ENCODE data around the gene KPNB1. TPM values are rescaled to one million over a fixed set of nuclear protein-coding genes. Genes with fewer than 3 reads are reported as not detected.

The KPNB1 gene
- total and polyA plus RNA-seq, 2 of the 8 experiments (the other 6 are each of a cell fraction or from before 2014, with no cell fraction given): 171 to 625 TPM

DNA sequence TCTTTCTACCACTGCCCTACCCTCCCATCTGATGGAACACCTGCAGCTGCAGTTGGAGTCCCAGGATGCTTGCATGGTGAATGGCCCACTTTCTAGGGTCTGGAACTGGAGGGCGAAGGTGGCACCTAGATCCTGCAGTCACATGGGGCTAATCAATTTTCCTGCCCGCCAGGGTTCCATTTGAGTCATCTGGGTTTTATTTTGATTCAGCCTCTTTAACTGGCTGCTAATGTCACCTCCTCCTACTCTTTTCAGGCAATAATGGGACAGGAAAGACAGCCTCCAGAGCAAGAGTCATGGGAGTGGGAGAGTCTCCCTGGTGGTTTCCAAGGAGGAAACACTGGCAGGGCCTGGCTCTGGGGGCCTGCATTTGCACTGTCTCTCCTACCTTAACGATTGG is 40.4 kb downstream of the KPNB1 start:
- Histone ChIP-seq H3K36me3 (ENCODE audit: control insufficient read depth in 2 of 4, insufficient read depth in 4 of 4, low read length in 3 of 4) (peaks cover 0 to 8% (median 0%) of the 10 kb centered on the region in 4 experiments; a peak in 2 of 8 replicates), H3K23me2 (ENCODE audit: low read depth, low read length) (peaks cover 8% of the 10 kb centered on the region), H3K14ac (ENCODE audit: insufficient read length) (no peak overlapping the region), H3K27ac (ENCODE audit: low read depth, low read length) (no peak overlapping the region), H3K79me1 (ENCODE audit: low read depth, low read length) (no peaks in the 10 kb centered on the region), H2BK12ac (ENCODE audit: low read depth, low read length) (no peak overlapping the region), H3K23ac (ENCODE audit: insufficient read length) (no peak overlapping the region), H3K4ac (replicated peaks; ENCODE audit: insufficient read length, low read depth, low read length) (no peak overlapping the region), H4K91ac (replicated peaks; ENCODE audit: insufficient read length, low read length) (no peak overlapping the region), H3K27me3 (replicated peaks in 1 of 4; ENCODE audit: control insufficient read depth in 3 of 4, extremely low read depth in 1 of 4, insufficient read depth in 3 of 4, low read length in 3 of 4) (no peaks in the 10 kb centered on the region), H2AK5ac (ENCODE audit: low read depth, low read length) (no peak overlapping the region), H3K9me3 (ENCODE audit: insufficient read depth in 2 of 2, low read depth in 1 of 2, low read length in 1 of 2) (no peaks in the 10 kb centered on the region), H3K9ac (replicated peaks in 1 of 4; ENCODE audit: extremely low read depth in 1 of 4, low read depth in 3 of 4, low read length in 3 of 4) (no peak overlapping the region), H4K8ac (ENCODE audit: extremely low read depth, insufficient read depth, low read length) (no peak overlapping the region), H2AFZ (ENCODE audit: low read length) (no peak overlapping the region), H3K4me2 (ENCODE audit: insufficient read depth in 1 of 2, low read depth in 2 of 2, low read length in 2 of 2) (no peak overlapping the region), H3K56ac (replicated peaks; ENCODE audit: insufficient read length, low read depth, low read length) (no peak overlapping the region), H3K4me1 (replicated peaks in 1 of 4; ENCODE audit: control insufficient read depth in 3 of 4, insufficient read depth in 4 of 4, low read length in 3 of 4) (peaks cover 17 to 22% (median 19%) of the 10 kb centered on the region in 4 experiments), H2BK15ac (ENCODE audit: low read length) (no peak overlapping the region), H4K5ac (ENCODE audit: insufficient read length, low read depth, low read length) (no peak overlapping the region), H3K4me3 (ENCODE audit: extremely low read depth in 1 of 4, insufficient read depth in 2 of 4, low read depth in 3 of 4, low read length in 4 of 4) (no peak overlapping the region), H2BK20ac (ENCODE audit: low read length) (no peak overlapping the region), H3K18ac (ENCODE audit: extremely low read depth, low read length) (no peak overlapping the region), H2BK120ac (replicated peaks; ENCODE audit: low read depth, low read length) (no peak overlapping the region), H3K79me2 (ENCODE audit: control insufficient read depth in 1 of 2, insufficient read depth in 2 of 2, low read length in 2 of 2) (no peaks in the 10 kb centered on the region; a peak in 1 of 4 replicates), H2BK5ac (ENCODE audit: low read depth, low read length) (no peak overlapping the region), H4K20me1 (replicated peaks in 1 of 2; ENCODE audit: control insufficient read depth in 1 of 2, insufficient read depth in 2 of 2, low read length in 2 of 2) (no peaks in the 10 kb centered on the region)
- CTCF ChIA-PET (ENCODE audit: partially characterized antibody): interaction anchor here (4.5 kb wide), 1 partner anchor 10 kb away, joined by 36 read pairs; no protein-coding TSS in a partner anchor
- 89% methylated on average over 3 of the region's 3 CpGs; no CpG with 5 or more reads in 1 of the 2 experiments for WGBS, 2 experiments (ENCODE audit: extremely low coverage in 1 of 2, insufficient coverage in 1 of 2, insufficient read length in 1 of 2, insufficient replicate concordance in 2 of 2, low coverage in 1 of 2, low lambda C conversion rate in 2 of 2, missing lambda C conversion rate in 1 of 2)
- DNase-seq (ENCODE audit: low read depth in 1 of 2, low spot score in 2 of 2): no peak
- FAIRE-seq: no peak
- POLR2A ChIA-PET (ENCODE audit: partially characterized antibody): interaction anchor here (1.2 to 41.8 kb wide), 2 partner anchors 18 to 24 kb away, joined by 4 to 1575 read pairs; partner anchors contain the start of gene KPNB1
